Head of caudate nucleus (tissue), 42 donors: ENCODE measurements around the gene ULK3.
A peak's percentile ranks its signal among the peaks of the same experiment; 100 is the strongest.
"Not testable (repeated sequence)": the region's sequence is repeated elsewhere in the genome, so short reads cannot be mapped to it uniquely, and the experiment has no call there.

Experiments used
- DNase-seq, 42 donors: peaks; one replicate each; pipeline versions ENCODE4 v3.0.0 to v3.0.0-alpha.2; 2020 to 2021; ENCODE audit warnings: mixed read lengths in 7 of 42
- intact Hi-C: fragments of 100-400 bp; cut with DNase I; formaldehyde crosslinking; loops from one replicate; pipeline ENCODE4 v1.15.0; 2022

ULK3 gene, protein sequence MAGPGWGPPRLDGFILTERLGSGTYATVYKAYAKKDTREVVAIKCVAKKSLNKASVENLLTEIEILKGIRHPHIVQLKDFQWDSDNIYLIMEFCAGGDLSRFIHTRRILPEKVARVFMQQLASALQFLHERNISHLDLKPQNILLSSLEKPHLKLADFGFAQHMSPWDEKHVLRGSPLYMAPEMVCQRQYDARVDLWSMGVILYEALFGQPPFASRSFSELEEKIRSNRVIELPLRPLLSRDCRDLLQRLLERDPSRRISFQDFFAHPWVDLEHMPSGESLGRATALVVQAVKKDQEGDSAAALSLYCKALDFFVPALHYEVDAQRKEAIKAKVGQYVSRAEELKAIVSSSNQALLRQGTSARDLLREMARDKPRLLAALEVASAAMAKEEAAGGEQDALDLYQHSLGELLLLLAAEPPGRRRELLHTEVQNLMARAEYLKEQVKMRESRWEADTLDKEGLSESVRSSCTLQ

DNA sequence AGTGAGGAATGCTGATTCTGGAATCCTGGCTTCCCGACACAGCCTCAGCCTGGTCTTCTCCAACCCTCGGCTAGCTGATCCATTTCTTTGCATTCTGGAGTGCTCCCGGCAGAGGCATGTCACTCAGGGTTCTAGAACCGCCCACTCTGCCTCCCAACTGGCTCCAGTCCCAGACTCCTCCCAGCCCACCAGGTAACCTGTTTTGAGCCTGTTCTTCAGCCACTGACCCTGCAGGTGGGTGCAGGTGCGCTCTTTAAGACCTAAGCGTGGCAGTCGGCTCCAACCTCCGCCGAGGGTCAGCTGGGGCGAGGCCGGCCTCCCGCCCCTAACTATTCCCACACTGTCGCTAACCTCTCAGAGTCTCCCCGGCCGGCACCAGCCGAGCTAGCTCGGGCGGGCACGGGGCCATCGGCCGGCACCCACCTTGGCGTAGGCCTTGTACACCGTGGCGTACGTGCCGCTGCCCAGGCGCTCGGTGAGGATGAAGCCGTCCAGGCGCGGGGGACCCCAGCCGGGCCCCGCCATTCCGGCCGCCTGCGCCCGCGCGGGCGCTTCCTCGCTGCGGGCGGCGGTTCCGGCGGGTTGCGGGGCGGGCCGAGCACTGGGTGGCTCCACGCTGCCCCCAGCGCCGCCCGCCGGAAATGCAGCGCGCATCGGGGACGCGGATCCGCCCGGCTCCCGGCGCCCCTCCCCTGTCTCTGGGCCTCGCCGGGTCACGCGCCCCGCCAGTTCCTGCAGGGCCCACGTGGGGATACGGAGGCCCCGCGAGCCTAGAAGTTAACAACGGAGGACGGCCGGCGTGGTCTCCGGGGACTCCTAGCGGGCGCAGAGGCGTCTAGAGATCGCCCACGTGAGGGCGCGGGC is at the start of gene ULK3:
ULK3 (minus strand) TSS at position 576 of the 864 bp plus-strand sequence; CDS start at position 525, 51 bp downstream.
- intact Hi-C loops = no loop called here

DNA sequence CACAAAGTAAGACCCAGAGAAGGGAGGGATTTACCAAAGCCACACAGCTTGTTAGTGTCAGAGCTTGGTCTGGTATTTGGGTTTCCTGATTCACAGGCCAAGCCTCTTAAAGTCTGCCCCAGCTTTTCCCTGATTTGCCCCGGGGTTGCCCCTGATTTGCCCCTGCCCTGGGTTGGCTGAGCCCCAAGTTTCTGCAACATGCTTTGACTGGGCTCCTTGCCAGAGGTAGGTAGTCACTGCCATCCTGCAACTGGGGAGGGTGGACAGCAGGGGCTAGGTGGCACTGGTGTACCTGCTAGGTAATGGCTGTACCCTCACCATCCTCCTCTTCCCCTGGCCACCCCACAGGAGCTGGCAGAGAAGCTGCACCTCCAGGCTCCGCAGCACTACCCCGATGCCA is 49.4 kb upstream of the ULK3 start:
- intact Hi-C loops = no loop called here
- DNase-seq = no peak

More for the DNA sequence above, at the start of gene ULK3:
- peak; percentile 82 to 97 (median 94) for DNase-seq

DNA sequence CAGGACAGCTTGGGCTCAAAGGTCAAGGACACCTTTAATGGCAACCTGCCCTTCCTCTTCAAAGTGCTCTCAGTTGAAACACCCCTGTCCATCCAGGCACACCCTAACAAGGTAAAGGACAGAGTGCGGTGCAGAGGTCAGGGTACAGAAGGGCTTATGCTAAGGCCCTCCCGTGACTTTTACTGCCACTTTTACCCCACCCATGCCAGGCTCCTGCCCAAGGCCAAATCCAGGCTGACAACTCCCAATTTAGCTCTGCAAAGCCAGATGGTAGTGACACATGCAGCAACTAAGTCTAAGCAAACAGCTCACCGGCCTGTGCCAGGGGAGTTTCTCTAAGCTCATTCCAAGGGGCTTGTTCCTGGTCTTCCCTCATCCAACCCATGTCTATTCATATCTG is 48.5 kb upstream of the ULK3 start:
- intact Hi-C loops = no loop called here
- no peak for DNase-seq

DNA sequence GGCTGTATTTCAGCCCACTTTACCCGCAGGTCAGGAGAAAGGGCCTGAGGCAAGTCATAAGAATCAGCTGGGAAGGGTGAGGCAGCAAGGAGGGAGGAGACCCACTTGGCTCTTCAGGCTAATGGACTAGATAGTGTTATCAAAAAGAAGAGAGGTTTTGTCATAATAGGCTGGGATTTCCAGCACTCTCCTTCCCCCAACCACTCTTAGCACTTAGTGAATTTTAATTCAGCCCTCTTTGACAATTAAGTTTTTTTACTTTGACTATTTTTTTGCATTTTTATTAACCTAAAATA is 47.7 kb upstream of the ULK3 start:
- intact Hi-C loops = no loop called here

DNA sequence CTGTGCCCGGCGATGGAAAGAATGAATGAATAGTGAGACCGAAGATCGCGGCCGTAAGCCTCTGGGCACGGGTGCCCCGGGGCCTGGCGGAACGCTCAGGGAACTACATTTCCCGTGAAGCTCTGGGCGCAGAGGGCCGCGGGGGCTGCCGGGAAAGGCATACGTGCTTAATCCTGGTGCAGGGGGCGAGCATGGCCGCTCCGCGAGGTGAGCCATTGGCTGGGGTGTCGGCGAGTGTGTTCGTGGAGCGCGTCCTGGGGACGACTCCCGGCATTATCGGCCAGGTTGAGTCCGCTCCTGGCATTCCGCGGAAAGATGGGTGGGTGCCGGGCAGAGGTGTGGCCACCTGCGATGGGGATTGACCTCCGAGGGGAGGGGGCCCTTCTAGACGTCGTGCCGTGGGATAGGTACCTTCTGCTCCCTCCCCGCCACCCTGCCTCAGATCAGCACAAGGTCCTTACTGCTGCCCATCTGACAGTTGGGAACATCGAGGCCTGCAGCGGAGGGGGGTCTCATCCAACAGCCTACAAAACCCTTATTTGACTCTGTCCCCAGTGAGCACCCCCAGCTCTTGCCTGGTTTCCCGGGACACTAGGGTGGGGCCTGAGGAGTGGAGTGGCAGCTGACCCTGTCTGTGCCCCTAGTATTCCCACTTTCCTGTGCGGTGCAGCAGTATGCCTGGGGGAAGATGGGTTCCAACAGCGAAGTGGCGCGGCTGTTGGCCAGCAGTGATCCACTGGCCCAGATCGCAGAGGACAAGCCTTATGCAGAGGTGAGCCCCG is 47.1 kb upstream of the ULK3 start, which contains the start of gene MPI:
MPI (plus strand) TSS at position 160 of the 782 bp plus-strand sequence; CDS start at position 192, 32 bp downstream.
- peak; percentile 87 to 97 (median 93) for DNase-seq
- intact Hi-C loops = no loop called here

More for the DNA sequence above, 47.7 kb upstream of the ULK3 start:
- DNase-seq = no peak

DNA sequence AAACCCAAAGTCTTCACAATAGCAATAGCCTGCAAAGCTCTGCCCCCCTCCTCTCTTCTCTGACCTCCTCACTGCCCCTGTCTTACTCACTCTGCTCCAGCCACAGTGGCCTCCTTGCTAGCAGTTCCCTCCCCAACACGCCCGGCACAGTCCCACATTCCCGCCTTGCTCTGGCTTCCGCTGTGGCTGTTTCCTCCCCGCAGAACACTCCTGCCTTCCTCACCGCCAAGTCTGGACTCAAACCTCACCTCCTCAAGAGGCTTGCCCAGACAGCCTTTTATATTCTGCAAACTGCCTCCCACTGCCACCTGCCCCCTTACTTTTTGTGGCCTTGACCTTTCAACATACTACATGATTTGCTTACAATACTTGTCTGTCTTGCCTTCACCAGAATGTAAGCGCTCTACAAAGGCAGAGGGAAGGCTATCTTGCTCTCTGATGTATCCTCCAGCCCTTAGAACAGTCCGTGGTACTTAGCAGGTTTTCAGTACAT is 46.5 kb upstream of the ULK3 start:
- peak; percentile 28 to 82 (median 62) for DNase-seq
- intact Hi-C loops = no loop called here

DNA sequence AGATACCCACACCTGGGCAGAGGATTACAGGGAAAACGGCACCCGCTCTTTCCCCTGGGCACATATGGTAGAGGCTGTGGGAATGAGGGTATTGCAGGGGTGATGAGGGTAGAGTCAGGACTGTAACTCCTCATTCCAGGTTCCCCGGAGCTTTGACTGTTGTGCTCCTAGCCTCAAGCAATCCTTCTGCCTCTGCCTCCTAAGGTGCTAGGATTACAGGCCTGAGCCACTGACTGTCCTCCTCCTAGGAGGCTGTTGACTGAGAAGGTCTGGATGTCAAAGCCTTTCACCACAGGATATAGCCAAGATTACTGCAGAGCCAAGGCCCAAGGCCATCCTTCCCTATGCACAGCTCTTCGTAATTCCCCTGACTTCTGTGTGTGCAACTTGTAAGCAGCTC is 45.8 kb upstream of the ULK3 start:
- intact Hi-C loops = no loop called here
- no peak for DNase-seq

DNA sequence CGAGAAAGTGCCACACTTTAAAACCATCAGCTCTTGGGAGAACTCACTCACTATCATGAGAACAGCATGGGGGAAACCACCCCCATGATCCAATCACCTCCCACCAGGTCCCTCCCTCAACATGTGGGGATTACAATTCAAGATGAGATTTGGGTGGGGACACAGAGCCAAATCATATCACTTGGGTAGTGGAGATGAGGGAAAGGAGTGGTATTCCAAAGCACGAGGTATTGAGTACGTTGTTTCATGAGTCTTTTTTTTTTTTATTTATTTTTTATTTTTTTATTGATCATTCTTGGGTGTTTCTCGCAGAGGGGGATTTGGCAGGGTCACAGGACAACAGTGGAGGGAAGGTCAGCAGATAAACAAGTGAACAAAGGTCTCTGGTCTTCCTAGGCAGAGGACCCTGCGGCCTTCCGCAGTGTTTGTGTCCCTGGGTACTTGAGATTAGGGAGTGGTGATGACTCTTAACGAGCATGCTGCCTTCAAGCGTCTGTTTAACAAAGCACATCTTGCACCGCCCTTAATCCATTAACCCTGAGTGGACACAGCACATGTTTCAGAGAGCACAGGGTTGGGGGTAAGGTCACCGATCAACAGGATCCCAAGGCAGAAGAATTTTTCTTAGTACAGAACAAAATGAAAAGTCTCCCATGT is 44.7 kb upstream of the ULK3 start:
- intact Hi-C loops = not testable (repeated sequence)

DNA sequence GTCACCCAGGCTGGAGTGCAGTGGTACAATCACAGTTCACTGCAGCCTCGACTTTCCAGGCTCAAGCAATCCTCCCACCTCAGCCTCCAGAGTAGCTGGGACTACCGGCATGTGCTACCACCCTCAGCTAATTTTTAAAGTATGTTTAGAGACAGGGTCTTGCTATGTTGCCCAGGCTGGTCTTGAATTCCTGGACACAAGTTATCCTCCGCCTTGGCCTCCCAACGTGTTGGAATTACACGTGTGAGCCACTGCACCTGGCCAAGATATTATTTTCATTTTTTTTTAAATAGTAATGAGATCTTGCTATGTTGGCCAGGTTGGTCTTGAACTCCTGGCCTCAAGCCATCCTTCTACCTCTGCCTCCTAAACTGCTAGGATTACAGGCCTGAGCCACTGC is 42.5 kb upstream of the ULK3 start:
- intact Hi-C loops = no loop called here

More for the DNA sequence above, 44.7 kb upstream of the ULK3 start:
- not testable (repeated sequence) for DNase-seq

DNA sequence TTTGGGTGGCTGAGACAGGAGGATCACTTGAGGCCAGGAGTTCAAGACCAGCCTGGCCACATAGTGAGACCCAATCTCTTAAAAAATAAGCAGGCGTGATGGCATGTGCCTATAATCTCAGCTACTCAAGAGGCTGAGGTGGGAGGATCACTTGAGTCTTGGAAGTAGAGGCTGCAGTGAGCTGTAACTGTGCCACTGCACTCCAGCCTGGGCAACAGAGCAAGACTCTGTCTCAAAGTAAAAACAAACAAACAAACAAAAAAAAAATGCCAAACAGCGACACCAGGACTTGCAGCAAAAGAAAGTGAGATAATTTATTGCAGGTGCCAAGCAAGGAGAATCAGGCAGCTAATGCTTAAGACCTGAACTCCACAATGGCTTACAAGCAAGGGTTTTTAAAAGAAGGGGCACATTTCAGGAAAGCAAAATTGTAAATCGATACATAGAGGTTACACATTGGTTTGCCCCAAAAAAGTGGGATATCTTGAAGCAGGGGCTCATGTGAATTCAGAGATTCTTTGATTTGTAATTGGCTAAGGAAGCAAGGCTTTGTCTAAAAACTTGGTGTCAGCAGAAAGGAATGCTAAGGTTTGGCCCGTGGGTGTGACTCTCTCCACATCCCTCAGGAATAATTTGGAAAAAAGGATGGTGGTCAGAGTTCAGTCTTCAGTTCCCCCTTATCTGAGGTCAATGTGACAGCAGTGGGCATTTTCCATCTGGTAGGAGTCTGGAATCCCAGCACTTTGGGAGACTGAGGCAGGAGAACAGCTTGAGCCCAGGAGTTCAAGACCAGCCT is 41.7 kb upstream of the ULK3 start:
- intact Hi-C loops = no loop called here
- no peak for DNase-seq

More for the DNA sequence above, 42.5 kb upstream of the ULK3 start:
- no peak for DNase-seq

DNA sequence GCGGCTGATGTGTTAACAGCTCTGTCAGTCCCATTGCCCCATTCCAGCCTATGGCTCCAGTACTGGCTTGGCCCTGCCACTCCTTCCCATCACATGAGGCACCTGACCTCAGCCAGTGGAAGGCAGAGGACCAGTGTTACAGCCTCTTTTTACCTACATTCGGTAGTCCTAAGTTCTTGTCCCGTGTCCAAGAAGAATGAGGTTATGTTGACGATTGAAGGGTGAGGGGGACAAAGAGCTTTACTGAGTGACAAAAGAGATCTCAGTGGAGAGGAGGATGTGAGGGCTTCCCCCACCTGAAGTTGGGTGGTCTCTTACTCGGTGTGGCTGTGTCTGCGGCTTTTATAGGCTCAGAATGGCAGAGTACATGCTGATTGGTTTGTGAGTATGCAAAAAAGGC is 39.6 kb upstream of the ULK3 start:
- intact Hi-C loops = no loop called here
- DNase-seq = no peak

DNA sequence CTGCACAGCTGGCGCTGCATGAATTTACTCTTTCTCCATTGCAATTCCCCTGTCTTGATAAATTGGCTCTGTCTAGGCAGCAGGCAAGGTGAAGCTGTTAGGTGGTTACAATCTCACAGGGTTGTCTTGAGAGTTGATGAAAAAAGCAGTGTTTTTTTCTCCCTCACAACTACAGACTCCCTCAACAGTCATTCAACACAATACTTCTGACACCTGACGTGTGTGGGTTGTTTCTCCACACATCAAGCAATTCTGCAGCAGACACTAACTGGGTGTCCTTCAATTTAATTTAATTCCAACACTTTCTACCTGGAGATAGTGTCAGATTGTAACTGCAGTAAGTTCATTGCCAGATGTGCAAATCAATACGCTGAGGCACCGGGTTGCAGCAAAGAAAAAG is 35.3 kb upstream of the ULK3 start:
- DNase-seq = peak in 4 of 42 donors; percentile 18 to 54 (median 31)
- intact Hi-C loops = no loop called here

DNA sequence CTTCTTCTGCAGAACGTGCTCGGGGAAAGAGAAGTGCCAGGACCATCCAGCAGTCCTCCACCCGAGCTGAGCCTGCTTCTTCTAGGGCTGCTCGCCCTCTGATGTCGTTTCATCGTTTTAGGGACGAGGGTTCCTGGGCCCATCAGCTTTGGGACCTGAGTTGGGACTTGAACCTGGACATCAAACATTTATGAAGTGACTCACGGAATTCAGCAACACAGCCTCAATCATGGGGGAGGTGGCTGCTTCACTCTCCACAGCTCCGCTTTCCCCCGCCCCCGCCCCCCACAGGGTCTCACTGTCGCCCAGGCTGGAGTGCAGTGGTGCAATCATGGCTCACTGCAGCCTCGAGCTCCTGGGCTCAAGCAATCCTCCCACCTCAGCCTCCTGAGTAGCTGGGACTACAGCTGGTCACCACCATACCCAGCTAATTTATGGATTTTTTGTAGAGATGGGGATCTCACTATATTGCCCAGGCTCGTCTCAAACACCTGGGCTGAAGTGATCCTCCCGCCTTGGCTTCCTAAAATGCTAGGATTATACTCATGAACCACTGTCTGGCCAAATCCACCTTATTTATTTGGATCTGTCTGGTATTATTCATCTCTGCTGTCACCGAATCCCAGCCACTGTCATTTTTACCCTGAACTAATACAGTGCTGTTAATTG is 30.9 kb upstream of the ULK3 start:
- peak in 20 of 42 donors; percentile 19 to 57 (median 32) for DNase-seq
- intact Hi-C loops = no loop called here

DNA sequence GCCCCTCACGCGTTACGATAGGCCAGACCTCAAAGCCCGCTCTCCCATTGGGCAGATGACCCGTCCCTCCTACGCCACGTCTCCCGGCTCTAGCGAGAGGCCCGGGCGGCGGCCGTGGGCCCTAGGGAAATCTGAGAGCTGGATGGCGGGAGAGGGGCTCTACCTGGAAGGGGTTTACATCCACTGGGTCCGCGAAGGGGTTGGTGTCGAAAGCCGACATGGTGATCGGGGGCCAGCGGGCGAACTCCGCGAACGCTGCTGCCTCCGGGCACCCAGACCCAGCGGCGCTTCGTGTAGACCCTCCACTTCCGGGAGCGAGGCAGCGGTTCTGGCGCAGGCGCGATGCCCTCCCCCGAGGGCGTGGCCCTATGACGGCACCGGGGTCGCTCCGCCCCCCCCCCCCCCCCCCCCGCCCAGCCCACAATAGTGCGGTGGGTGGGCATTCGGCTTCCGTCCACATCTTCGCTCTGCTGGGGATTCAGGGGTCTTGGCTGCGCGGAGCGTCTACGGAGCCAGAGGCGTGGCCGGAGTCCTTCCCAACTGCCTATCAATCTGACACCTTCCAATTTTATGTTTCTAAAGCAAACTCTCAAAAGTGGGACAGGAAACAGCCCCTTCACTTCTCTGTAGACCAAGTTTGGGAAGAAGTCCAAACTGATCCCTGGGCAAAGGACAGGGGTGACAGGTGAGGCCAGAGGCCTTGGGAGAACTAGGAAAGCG is 30.2 kb upstream of the ULK3 start, which contains the start of gene SCAMP2:
SCAMP2 (minus strand) TSS at position 330 of the 720 bp plus-strand sequence; CDS start at position 220, 110 bp downstream.
- peak; percentile 89 to 97 (median 95) for DNase-seq
- intact Hi-C loops = no loop called here

DNA sequence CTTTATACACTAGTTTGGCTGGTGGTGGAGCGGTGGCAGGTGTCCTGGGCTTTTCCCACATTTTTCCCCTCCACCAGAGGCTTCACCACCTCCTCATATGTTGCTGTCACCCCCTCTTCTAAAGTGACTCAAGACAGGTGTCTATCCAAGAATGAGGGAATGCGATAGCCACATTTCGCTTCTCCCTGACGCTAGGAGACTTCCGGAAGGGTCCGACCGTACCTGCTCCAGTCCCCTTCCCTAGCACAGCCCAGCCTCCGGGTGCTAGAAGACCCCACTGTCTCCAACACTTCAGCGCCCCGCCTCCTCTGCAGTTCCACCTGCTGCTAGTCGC is 29.7 kb upstream of the ULK3 start:
- intact Hi-C loops = no loop called here
- DNase-seq = no peak

DNA sequence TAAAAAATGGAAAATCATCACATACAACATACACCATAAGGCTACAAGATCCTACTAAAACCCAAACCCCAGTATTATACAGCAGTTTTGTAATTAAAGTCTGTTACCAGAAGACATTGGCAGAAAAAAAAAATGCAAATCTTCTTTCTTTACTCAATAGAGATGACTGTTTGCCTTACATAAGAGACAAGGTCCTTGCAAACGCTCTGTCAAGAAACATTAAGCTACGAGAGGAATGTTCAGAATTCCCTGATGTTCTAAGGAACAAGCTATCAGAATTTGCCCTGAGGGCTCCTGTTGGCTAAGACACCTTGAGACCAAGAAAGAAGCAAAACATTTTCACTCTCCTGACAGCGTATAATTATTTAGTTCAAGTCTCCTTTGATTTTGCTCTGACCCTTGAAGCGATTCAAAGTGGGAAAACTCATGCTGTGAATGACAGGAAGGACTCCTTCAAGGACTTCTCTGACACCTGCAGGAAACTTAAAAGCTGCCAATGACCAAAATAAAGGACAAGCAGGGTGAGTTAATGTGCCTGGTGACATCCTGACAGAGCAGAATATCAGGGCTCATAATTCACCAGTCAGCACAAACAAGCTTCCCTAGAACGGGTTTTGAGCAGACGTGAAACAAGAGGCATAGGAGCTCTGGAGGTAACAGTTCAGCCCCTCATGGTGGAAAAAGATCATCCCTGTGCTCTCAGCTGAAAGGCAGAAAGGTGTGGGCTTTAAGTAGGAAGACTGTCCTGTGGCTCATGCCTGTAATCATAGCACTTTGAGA is 27.7 kb upstream of the ULK3 start:
- peak in 1 of 42 donors; percentile 5 for DNase-seq
- intact Hi-C loops = no loop called here
